ENCODE data around the gene HOTAIR.

The HOTAIR gene

DNA sequence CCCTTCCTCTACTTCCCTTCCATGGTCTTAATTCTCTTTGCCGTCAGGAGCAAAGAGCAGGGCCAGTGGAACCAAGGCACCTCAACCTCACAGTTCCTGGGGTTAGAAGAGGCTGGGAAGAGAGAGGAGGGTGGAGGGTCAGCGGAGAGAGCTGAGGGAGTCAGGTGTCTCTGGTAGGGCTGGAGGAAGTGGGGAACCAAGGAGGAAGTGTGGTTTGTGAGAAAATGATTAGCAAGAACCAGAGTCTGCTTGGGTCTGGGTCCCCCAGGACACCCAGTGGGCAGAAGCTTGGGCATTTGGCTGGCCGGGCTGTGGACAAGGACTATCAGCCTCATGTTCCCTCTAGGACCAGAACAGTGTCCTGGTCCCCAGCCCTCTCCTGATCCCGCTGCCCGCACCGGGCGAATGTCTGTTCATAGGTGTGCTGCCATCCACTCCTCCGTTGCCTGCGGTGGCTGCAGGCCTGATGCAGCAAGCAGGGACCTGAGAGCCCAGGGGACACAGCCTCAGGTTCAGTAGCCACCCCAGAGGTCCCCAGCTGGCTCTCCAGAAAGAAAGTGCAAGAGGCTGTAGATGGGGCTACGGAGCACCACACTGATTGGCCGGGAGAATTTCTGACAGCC, 17.7 kb downstream of the HOTAIR start:
- Histone ChIP-seq H3K36me3 (ENCODE audit: control insufficient read depth in 5 of 5, insufficient read depth in 5 of 5, low read length in 5 of 5) (no peaks in the 10 kb centered on the region), H3K27ac (ENCODE audit: low read depth, low read length) (no peak overlapping the region), H3K27me3 (ENCODE audit: control insufficient read depth in 5 of 5, insufficient read depth in 4 of 5, low read length in 5 of 5) (peaks cover 83 to 95% (median 90%) of the 10 kb centered on the region in 5 donors), H3K4me3 (ENCODE audit: low read depth in 1 of 5, low read length in 5 of 5) (no peak overlapping the region), H3K4me1 (ENCODE audit: control insufficient read depth in 5 of 5, insufficient read depth in 5 of 5, low read length in 5 of 5) (peaks cover 0 to 33% (median 27%) of the 10 kb centered on the region in 5 donors), H3K9ac (ENCODE audit: low read length in 5 of 5) (no peak overlapping the region), H3K9me3 (ENCODE audit: control insufficient read depth in 5 of 5, low read length in 5 of 5) (peaks cover 0 to 2% (median 0%) of the 10 kb centered on the region in 5 donors)

DNA sequence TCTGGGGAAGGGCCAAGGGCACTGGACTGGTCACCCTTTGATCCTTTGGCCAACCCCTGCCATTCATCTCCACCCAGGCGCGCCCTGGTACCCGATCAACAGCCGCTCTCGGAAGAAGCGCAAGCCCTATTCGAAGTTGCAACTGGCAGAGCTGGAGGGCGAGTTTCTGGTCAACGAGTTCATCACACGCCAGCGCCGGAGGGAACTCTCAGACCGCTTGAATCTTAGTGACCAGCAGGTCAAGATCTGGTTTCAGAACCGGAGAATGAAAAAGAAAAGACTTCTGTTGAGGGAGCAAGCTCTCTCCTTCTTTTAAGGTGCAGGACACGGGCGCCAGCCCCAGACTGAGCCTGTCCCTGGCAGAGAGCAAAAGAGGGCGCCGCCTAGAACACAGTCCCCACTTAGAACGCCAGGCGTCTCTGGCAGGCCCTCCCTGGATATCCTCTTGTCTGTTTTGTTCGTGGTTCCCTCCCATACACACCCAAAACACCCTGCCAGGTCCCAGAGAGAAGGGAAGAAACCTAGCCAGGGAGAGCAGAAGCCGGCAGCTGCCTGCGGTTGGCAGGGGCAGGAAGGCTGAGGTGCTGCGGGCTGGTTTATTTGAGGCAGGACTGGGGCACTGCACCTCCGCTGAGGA, 18.4 kb downstream of the HOTAIR start:
- no peak overlapping the region for H3K4me3 ChIP-seq (ENCODE audit: low read depth in 1 of 5, low read length in 5 of 5)

DNA sequence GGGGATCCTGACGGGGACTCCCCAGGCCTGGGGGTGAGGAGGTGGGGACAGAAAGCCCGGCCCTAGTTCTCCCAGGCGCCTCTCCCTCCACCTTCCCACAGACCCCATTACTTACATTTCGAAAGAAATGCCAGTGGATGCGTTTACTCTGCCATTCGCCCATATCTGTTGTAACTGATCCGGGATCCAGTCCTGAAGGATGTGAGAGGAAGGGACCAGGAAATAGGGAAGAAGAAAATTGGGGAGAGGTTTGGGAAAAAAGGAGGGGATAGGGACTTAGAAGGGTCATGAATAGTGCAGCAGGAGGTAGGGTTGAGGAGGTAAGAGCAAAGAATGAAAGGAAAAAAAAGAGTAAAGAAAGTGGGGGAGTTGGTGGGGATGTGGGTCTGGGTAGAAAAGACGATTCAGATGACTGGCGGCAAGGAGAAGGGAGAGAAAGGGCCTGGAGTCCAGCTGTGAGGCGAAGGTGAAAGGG, 18.9 kb downstream of the HOTAIR start:
- Histone ChIP-seq H3K4me3 (ENCODE audit: low read depth in 1 of 5, low read length in 5 of 5) (no peak overlapping the region), H3K36me3 (ENCODE audit: control insufficient read depth in 5 of 5, insufficient read depth in 5 of 5, low read length in 5 of 5) (no peaks in the 10 kb centered on the region), H3K9ac (ENCODE audit: low read length in 5 of 5) (no peak overlapping the region), H3K9me3 (ENCODE audit: control insufficient read depth in 5 of 5, low read length in 5 of 5) (peaks cover 0 to 2% (median 0%) of the 10 kb centered on the region in 5 donors), H3K4me1 (ENCODE audit: control insufficient read depth in 5 of 5, insufficient read depth in 5 of 5, low read length in 5 of 5) (peaks cover 0 to 33% (median 19%) of the 10 kb centered on the region in 5 donors), H3K27me3 (ENCODE audit: control insufficient read depth in 5 of 5, insufficient read depth in 4 of 5, low read length in 5 of 5) (peaks cover 83 to 95% (median 89%) of the 10 kb centered on the region in 5 donors), H3K27ac (ENCODE audit: low read depth, low read length) (no peak overlapping the region)

More for the DNA sequence above, 18.4 kb downstream of the HOTAIR start:
- peaks cover 83 to 95% (median 89%) of the 10 kb centered on the region in 5 donors for H3K27me3 ChIP-seq (ENCODE audit: control insufficient read depth in 5 of 5, insufficient read depth in 4 of 5, low read length in 5 of 5)
- no peaks in the 10 kb centered on the region for H3K36me3 ChIP-seq (ENCODE audit: control insufficient read depth in 5 of 5, insufficient read depth in 5 of 5, low read length in 5 of 5)
- peaks cover 0 to 39% (median 24%) of the 10 kb centered on the region in 5 donors for H3K4me1 ChIP-seq (ENCODE audit: control insufficient read depth in 5 of 5, insufficient read depth in 5 of 5, low read length in 5 of 5)
- no peak overlapping the region for H3K27ac ChIP-seq (ENCODE audit: low read depth, low read length)
- peaks cover 0 to 2% (median 0%) of the 10 kb centered on the region in 5 donors for H3K9me3 ChIP-seq (ENCODE audit: control insufficient read depth in 5 of 5, low read length in 5 of 5)
- H3K9ac ChIP-seq (ENCODE audit: low read length in 5 of 5): no peak overlapping the region

DNA sequence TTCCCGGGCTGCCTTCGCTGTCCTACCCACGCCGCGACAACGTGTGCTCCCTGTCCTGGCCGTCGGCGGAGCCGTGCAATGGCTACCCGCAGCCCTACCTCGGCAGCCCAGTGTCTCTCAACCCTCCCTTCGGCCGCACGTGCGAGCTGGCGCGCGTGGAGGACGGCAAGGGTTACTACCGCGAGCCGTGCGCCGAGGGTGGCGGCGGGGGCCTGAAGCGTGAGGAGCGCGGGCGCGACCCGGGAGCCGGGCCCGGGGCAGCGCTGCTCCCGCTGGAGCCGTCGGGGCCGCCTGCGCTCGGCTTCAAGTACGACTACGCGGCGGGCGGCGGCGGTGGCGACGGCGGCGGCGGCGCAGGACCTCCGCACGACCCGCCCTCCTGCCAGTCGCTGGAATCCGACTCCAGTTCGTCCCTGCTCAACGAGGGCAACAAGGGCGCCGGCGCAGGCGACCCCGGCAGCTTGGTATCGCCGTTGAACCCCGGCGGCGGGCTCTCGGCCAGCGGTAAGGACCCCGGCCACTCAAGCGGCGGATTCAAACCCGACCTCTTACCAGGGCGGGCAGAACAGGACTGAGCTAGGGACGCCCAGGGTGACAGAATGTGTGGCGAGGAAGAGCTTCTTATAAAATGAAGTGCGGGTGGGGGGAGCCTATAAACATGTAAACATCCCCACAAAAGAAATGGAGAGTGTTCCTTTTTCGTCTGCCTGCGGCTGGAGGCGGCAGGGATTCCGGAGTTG, 19.5 kb downstream of the HOTAIR start:
- peaks cover 0 to 32% (median 18%) of the 10 kb centered on the region in 5 donors for H3K4me1 ChIP-seq (ENCODE audit: control insufficient read depth in 5 of 5, insufficient read depth in 5 of 5, low read length in 5 of 5)
- H3K9me3 ChIP-seq (ENCODE audit: control insufficient read depth in 5 of 5, low read length in 5 of 5): no peaks in the 10 kb centered on the region
- H3K9ac ChIP-seq (ENCODE audit: low read length in 5 of 5): no peak overlapping the region
- H3K27me3 ChIP-seq (ENCODE audit: control insufficient read depth in 5 of 5, insufficient read depth in 4 of 5, low read length in 5 of 5): peaks cover 84 to 95% (median 89%) of the 10 kb centered on the region in 5 donors
- H3K4me3 ChIP-seq (ENCODE audit: low read depth in 1 of 5, low read length in 5 of 5): no peak overlapping the region
- H3K27ac ChIP-seq (ENCODE audit: low read depth, low read length): no peak overlapping the region
- no peaks in the 10 kb centered on the region for H3K36me3 ChIP-seq (ENCODE audit: control insufficient read depth in 5 of 5, insufficient read depth in 5 of 5, low read length in 5 of 5)

DNA sequence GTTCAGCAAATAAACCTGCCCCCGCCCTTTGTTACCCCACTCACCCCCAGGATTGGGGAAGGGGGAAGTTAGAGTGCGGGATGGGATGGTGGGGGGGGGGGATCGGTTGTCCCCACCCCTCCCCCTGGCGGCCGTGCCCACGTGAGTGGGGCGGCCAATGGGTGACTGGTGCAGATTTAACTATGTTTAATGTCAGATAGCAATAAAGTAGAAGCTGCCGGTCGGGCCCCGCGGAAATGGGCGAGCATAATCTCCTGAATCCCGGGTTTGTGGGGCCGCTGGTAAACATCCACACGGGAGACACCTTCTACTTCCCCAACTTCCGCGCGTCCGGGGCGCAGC, 20.1 kb downstream of the HOTAIR start, which contains the start of gene HOXC12:
HOXC12 (plus strand) TSS at position 210 of the 342 bp plus-strand sequence; CDS start at position 237, 27 bp downstream.
- Histone ChIP-seq H3K9me3 (ENCODE audit: control insufficient read depth in 5 of 5, low read length in 5 of 5) (no peaks in the 10 kb centered on the region), H3K4me3 (ENCODE audit: low read depth in 1 of 5, low read length in 5 of 5) (no peak within 1 kb of the TSS), H3K36me3 (ENCODE audit: control insufficient read depth in 5 of 5, insufficient read depth in 5 of 5, low read length in 5 of 5) (no peaks in the 10 kb centered on the region), H3K9ac (ENCODE audit: low read length in 5 of 5) (no peak within 1 kb of the TSS), H3K27me3 (ENCODE audit: control insufficient read depth in 5 of 5, insufficient read depth in 4 of 5, low read length in 5 of 5) (peaks cover 84 to 94% (median 89%) of the 10 kb centered on the region in 5 donors), H3K27ac (ENCODE audit: low read depth, low read length) (no peak within 1 kb of the TSS), H3K4me1 (ENCODE audit: control insufficient read depth in 5 of 5, insufficient read depth in 5 of 5, low read length in 5 of 5) (peaks cover 0 to 32% (median 18%) of the 10 kb centered on the region in 5 donors)

DNA sequence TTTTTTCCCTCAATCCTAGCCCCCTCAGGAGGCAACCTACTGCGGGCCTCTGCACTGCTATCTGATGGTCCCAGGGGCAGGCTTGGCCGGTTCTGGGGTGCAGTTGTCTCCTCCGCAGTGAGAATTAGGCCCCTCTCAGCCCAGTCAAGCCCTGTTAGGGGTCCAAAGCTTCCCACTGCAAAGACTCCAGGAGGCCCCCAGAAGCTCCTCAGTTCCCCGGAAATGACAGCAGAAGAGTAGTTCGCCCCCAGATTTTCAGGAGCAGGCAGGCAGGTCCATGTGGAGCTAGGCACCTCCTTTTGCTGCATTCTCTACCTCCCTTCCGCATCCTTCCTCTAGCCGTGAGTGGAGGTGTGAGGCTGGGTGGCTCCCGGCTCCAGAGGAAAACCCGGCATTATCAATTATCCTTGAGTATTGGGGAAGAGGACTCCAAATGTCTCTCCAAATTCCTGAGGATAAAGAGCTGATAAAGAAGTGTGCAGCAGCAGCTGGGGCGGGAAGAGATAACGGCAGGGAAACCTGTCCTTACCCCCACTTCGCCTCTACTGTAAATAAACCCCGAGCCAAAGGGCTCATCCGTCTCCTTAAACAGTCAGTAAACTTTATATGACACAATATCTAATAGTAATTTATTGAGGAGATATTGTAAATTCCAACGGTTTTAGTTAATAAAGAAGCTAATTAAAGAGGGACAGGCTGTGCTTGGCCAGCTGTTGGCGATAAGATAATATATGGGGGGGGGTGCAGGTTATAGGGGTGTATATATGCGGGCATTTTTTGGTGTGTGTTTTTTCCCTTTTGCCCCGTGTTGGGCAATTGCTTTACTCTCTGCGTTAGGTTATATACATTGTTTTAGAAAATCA, 20.7 kb downstream of the HOTAIR start:
- Histone ChIP-seq H3K4me1 (ENCODE audit: control insufficient read depth in 5 of 5, insufficient read depth in 5 of 5, low read length in 5 of 5) (peaks cover 0 to 32% (median 18%) of the 10 kb centered on the region in 5 donors), H3K9me3 (ENCODE audit: control insufficient read depth in 5 of 5, low read length in 5 of 5) (no peaks in the 10 kb centered on the region), H3K27ac (ENCODE audit: low read depth, low read length) (no peak overlapping the region), H3K36me3 (ENCODE audit: control insufficient read depth in 5 of 5, insufficient read depth in 5 of 5, low read length in 5 of 5) (no peaks in the 10 kb centered on the region), H3K9ac (ENCODE audit: low read length in 5 of 5) (no peak overlapping the region), H3K4me3 (ENCODE audit: low read depth in 1 of 5, low read length in 5 of 5) (no peak overlapping the region), H3K27me3 (ENCODE audit: control insufficient read depth in 5 of 5, insufficient read depth in 4 of 5, low read length in 5 of 5) (peaks cover 84 to 94% (median 88%) of the 10 kb centered on the region in 5 donors)

DNA sequence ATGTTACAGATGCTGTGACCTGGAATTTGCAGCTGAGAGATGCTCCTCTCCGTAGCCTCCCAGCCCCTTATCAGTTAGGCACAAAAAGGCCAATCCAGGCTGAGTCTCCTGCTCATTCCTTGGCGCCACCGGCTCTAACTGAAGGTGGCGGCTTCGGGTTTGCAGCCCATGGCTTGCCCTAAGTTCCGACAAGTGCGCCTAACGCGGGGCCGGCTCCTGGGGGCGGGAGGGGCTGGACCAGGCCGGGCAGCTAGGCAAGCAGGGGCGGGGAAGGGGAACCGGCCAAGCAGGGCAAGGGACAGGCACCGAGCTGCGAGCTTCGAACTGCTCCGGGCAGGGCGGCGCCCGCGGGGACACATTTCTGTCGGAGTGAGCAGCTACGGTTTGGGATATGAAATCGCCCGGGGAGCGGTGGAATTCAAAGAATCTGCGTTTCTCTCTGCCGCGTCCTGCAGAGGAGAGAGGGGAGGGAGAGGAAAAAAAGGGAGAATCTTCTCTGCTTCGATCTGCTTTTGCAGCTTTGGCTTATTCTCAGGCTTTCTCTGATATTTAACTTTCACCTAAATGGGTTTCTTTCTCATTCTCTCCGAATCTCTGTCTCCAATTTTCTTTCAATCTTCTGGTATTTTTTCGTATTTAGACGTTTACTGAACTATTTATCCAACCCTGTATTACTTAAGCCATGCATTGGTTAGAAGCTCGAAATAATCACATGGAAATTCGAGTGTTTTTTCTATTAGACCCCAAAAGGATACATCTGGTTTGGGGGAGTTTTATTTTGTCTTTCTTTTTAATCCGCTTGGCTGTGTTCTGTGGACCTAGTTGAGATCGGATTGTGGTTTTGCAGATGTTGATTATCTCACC, 21.7 kb downstream of the HOTAIR start:
- Histone ChIP-seq H3K4me3 (ENCODE audit: low read depth in 1 of 5, low read length in 5 of 5) (no peak overlapping the region), H3K27me3 (ENCODE audit: control insufficient read depth in 5 of 5, insufficient read depth in 4 of 5, low read length in 5 of 5) (peaks cover 80 to 91% (median 84%) of the 10 kb centered on the region in 5 donors), H3K4me1 (ENCODE audit: control insufficient read depth in 5 of 5, insufficient read depth in 5 of 5, low read length in 5 of 5) (peaks cover 0 to 32% (median 18%) of the 10 kb centered on the region in 5 donors), H3K9ac (ENCODE audit: low read length in 5 of 5) (no peak overlapping the region), H3K9me3 (ENCODE audit: control insufficient read depth in 5 of 5, low read length in 5 of 5) (no peaks in the 10 kb centered on the region), H3K36me3 (ENCODE audit: control insufficient read depth in 5 of 5, insufficient read depth in 5 of 5, low read length in 5 of 5) (no peaks in the 10 kb centered on the region), H3K27ac (ENCODE audit: low read depth, low read length) (no peak overlapping the region)

DNA sequence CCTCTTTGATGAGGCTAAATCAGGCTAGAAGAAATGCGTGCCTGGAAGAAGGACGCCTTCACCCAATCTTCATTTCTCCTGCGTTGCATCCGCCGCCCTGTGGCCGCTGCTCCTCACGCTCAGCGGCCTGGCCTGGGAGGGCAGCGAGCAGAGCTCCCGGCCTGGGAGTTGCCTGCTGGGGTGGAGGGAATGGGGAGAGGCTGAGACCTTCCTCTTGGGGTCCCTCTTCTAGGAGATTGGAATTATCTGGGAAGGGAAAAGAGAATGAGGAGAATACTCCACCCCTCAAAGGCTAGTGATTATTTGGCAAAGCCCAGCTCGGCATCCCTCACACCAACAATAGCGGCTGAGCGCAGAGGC, 22.4 kb downstream of the HOTAIR start:
- no peaks in the 10 kb centered on the region for H3K36me3 ChIP-seq (ENCODE audit: control insufficient read depth in 5 of 5, insufficient read depth in 5 of 5, low read length in 5 of 5)
- no peaks in the 10 kb centered on the region for H3K9me3 ChIP-seq (ENCODE audit: control insufficient read depth in 5 of 5, low read length in 5 of 5)
- H3K27me3 ChIP-seq (ENCODE audit: control insufficient read depth in 5 of 5, insufficient read depth in 4 of 5, low read length in 5 of 5): peaks cover 77 to 91% (median 82%) of the 10 kb centered on the region in 5 donors

More for the DNA sequence above, 22.4 kb downstream of the HOTAIR start:
- Histone ChIP-seq H3K4me1 (ENCODE audit: control insufficient read depth in 5 of 5, insufficient read depth in 5 of 5, low read length in 5 of 5) (peaks cover 0 to 32% (median 18%) of the 10 kb centered on the region in 5 donors), H3K4me3 (ENCODE audit: low read depth in 1 of 5, low read length in 5 of 5) (no peak overlapping the region), H3K27ac (ENCODE audit: low read depth, low read length) (no peak overlapping the region), H3K9ac (ENCODE audit: low read length in 5 of 5) (no peak overlapping the region)
